Right cardiac atrium (tissue), 5 donors: ENCODE measurements around the gene TMEM115. TPM values are rescaled to one million over a fixed set of nuclear protein-coding genes. Genes with fewer than 3 reads are reported as not detected.

Experiments used
- ATAC-seq, 2 donors: fragments of 200-7000 bp; cut with Tn5 transposase; one replicate each; pipeline versions ENCODE4 v1.8.0 to v1.9.1; 2020; ENCODE audit warnings: moderate library complexity in 2 of 2, mild to moderate bottlenecking in 1 of 2
- DNase-seq, 3 donors: peaks; one replicate each; pipeline ENCODE4 v3.0.0-alpha.2; 2020
- H3K27ac ChIP-seq: one replicate; pipeline ENCODE4 v1.5.1; 2013; ENCODE audit warnings: mild to moderate bottlenecking, low read length, control low read depth, moderate library complexity
- H3K27me3 ChIP-seq: one replicate; pipeline ENCODE4 v1.6.1; 2013; ENCODE audit not compliant: control insufficient read depth, insufficient read depth
- H3K4me1 ChIP-seq: one replicate; pipeline ENCODE4 v1.6.1; 2013; ENCODE audit warnings: low read length; ENCODE audit not compliant: control insufficient read depth, insufficient read depth
- H3K4me3 ChIP-seq: one replicate; pipeline ENCODE4 v1.5.1; 2013; ENCODE audit warnings: low read length, control low read depth
- H3K9me3 ChIP-seq: one replicate; pipeline ENCODE4 v1.6.1; 2013; ENCODE audit warnings: low read length; ENCODE audit not compliant: control insufficient read depth
- WGBS: extraction: QIAGEN DNeasy Blood & Tissue Kit; methylation state at CpG from one replicate; pipeline ENCODE4 v1.1.7; 2013; 5-methylcytosine and 5-hydroxymethylcytosine counted together
- intact Hi-C, 4 donors: fragments of 100-400 bp; cut with DNase I; formaldehyde crosslinking; loops; one replicate each; pipeline versions ENCODE4 v1.11.0 to v1.14.0; 2022 to 2023
- long read RNA-seq, 4 donors: library from polyadenylated mRNA; unstranded; transcript quantifications; one replicate each; pipeline ENCODE4 v2.0.0, GENCODE V29; 2020 to 2021
- polyA plus RNA-seq: library from polyadenylated mRNA; stranded (reverse); fragments of 200-250 nt; gene quantifications from one replicate; pipeline ENCODE4 v1.2.3, GENCODE V29; 2013
- total RNA-seq, 4 donors: library from RNA; stranded (reverse); fragmentation: NEBNext Ultra II Directional; extraction: Animal tissue kit (Norgen Biotek cat#: 25700); gene quantifications; one replicate each; pipeline ENCODE4 v1.2.1, GENCODE V29; 2021
- donor health status: healthy with polysubstance abuse.
- donor health status: DM: no; HTN: yes; CAD: no.
- donor health status: DM: no; HTN: no; CAD: no.
- donor health status: DM: no; HTN: yes; CAD: no; lungs with severe emphysema.
- donor health status: DM: yes; HTN: yes; CAD: no.

Gene TMEM115, protein sequence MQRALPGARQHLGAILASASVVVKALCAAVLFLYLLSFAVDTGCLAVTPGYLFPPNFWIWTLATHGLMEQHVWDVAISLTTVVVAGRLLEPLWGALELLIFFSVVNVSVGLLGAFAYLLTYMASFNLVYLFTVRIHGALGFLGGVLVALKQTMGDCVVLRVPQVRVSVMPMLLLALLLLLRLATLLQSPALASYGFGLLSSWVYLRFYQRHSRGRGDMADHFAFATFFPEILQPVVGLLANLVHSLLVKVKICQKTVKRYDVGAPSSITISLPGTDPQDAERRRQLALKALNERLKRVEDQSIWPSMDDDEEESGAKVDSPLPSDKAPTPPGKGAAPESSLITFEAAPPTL
- total RNA-seq (10 to 100 TPM; 28.7 to 33.3 (median 31.7) TPM), polyA plus RNA-seq (32.5 TPM)
- long read RNA-seq, donor 1, transcript TMEM115-201 (2 exons, 2,197 nt), result major isoform, 109 of 113 reads
- long read RNA-seq, donor 1, partial matches to known transcripts, result 4 of 113 reads
- long read RNA-seq, donor 1, other reads (novel, unspliced or antisense), result 0 of 113 reads
- long read RNA-seq, donor 2, transcript TMEM115-201 (2 exons, 2,197 nt), result major isoform, 71 of 78 reads
- long read RNA-seq, donor 2, partial matches to known transcripts, result 6 of 78 reads
- long read RNA-seq, donor 2, other reads (novel, unspliced or antisense), result 1 of 78 reads
- long read RNA-seq, donor 3, transcript TMEM115-201 (2 exons, 2,197 nt), result major isoform, 278 of 281 reads
- long read RNA-seq, donor 3, partial matches to known transcripts, result 0 of 281 reads
- long read RNA-seq, donor 3, other reads (novel, unspliced or antisense), result 3 of 281 reads
- long read RNA-seq, donor 4, transcript TMEM115-201 (2 exons, 2,197 nt), result major isoform, 50 of 52 reads
- long read RNA-seq, donor 4, partial matches to known transcripts, result 1 of 52 reads
- long read RNA-seq, donor 4, other reads (novel, unspliced or antisense), result 1 of 52 reads

- H3K4me1 ChIP-seq, result peaks cover 24% of the 10 kb centered on the region
- peak within 1 kb of the TSS; percentile 67 for H3K4me3 ChIP-seq
- no peaks in the 10 kb centered on the region for H3K27me3 ChIP-seq
- ATAC-seq (peak; percentile 96 to 97), DNase-seq (peak; percentile 97 to 98 (median 97))
- intact Hi-C loops, result no loop called here
- no peaks in the 10 kb centered on the region for H3K9me3 ChIP-seq
- H3K27ac ChIP-seq, result peak within 1 kb of the TSS; percentile 88
- WGBS, result under 1% methylated on average over 64 of the region's 64 CpGs
Measured at GRCh38 chr3:50358911-50359759, at the start of gene TMEM115. Gene TMEM115, minus strand, starts transcription at chr3:50359521. Its CDS starts 458 bp downstream, at chr3:50359063.

DNA sequence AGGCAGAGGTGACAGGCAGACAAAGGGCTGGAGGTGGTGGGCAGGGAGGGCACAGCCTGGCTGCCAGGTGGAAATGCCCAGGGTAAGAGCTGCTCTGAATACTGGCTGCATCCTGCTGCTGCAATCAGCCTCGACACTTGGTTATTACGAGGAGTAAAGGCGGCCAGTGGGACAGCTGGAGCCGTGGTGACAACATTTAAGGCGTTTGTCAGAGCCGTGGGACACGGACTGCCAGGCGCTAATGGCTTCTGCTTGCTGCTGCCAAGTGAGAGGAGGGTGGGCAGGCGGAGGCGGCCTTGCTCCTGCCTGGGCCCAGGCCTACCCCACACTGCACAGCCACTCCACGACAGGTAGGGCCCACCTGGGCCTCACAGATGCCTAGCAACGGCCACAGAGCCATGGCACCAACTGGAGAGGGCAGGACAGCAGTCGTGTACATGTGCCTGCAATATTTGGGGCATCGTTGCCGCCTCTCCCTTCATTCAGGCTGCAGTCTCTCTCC is 49.2 kb upstream of the TMEM115 start:
- ATAC-seq, result no peak
- no peak for DNase-seq
- 67% methylated on average over 15 of the region's 15 CpGs for WGBS

GRCh38 chr3:50406487-50406886 is 47.2 kb upstream of the TMEM115 start:
- no peak for DNase-seq
- intact Hi-C loops, result no loop called here
- H3K9me3 ChIP-seq, result no peaks in the 10 kb centered on the region
- no peaks in the 10 kb centered on the region for H3K27me3 ChIP-seq
- ATAC-seq, result no peak
- WGBS, result 72% methylated on average over 1 of the region's 1 CpG
- no peak overlapping the region for H3K27ac ChIP-seq
- H3K4me3 ChIP-seq, result no peak overlapping the region
- H3K4me1 ChIP-seq, result no peaks in the 10 kb centered on the region

More for the DNA sequence above, 49.2 kb upstream of the TMEM115 start:
- Histone ChIP-seq H3K4me1 (no peaks in the 10 kb centered on the region), H3K27me3 (no peaks in the 10 kb centered on the region), H3K27ac (no peak overlapping the region), H3K4me3 (no peak overlapping the region), H3K9me3 (no peaks in the 10 kb centered on the region)
- intact Hi-C loops, result no loop called here

DNA sequence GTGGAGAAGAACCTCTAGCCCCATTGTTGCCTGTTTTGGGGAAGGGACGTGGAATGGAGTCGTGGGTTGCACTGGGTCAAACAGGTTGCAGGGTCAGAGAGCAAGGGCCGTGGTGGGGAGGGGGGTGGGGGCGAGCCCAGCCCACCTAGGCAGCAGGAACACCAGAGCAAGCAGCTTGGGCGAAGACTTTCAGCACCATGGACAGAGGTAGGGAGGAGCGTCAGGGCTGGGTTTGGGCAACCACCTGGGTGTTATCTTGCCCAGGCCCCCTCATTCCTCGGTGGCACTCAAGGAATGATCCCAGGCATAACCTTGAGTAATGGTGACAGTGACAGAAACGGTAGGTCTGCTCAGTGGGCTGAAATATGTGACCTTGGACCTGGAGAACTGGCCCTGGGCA is 45.9 kb upstream of the TMEM115 start:
- DNase-seq (no peak), ATAC-seq (no peak)
- WGBS, result 28% methylated on average over 8 of the region's 8 CpGs
- intact Hi-C loops, result no loop called here
- no peaks in the 10 kb centered on the region for H3K27me3 ChIP-seq
- no peak overlapping the region for H3K27ac ChIP-seq
- H3K4me3 ChIP-seq, result no peak overlapping the region
- no peaks in the 10 kb centered on the region for H3K4me1 ChIP-seq
- H3K9me3 ChIP-seq, result no peaks in the 10 kb centered on the region

DNA sequence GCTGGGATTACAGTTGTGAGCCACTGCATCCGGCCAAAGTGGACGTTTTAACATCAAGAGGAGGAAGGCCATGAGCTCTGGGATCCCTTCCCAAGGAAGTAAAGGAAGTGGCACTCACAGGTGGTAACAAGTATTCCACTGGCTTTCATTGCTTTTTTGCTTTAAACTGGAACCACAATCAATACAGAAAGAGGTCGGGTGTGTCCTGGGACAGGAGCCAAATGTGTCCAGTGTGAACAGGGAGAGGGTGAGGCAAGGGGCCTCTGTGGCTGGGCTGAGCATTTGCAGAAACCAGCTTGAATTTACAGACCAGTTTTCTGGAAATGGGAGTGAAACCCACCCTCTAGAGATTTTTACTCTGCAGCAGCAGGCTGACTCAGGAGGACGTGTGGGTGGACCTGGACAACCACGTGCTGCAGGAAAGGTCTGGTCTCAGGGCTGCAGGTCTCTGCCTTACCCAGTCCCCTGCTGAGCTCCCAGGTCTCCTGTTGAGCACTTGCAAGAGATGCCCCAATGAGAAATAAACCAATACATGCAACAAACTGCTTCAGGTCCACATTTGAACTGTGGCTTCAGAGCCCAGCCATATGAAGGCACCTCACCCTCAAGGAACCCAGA is 42.8 kb upstream of the TMEM115 start:
- Histone ChIP-seq H3K4me3 (no peak overlapping the region), H3K4me1 (no peaks in the 10 kb centered on the region), H3K9me3 (no peaks in the 10 kb centered on the region), H3K27me3 (no peaks in the 10 kb centered on the region), H3K27ac (no peak overlapping the region)
- DNase-seq (no peak), ATAC-seq (no peak)
- WGBS, result 40% methylated on average over 5 of the region's 5 CpGs
- intact Hi-C loops, result no loop called here

- Histone ChIP-seq H3K4me3 (no peak overlapping the region), H3K9me3 (no peaks in the 10 kb centered on the region), H3K4me1 (peaks cover 4% of the 10 kb centered on the region), H3K27ac (no peak overlapping the region), H3K27me3 (no peaks in the 10 kb centered on the region)
- no peak for DNase-seq
- intact Hi-C loops, result no loop called here
- 89% methylated on average over 10 of the region's 10 CpGs for WGBS
- no peak for ATAC-seq
Measured at GRCh38 chr3:50396502-50396901, 37.2 kb upstream of the TMEM115 start.

DNA sequence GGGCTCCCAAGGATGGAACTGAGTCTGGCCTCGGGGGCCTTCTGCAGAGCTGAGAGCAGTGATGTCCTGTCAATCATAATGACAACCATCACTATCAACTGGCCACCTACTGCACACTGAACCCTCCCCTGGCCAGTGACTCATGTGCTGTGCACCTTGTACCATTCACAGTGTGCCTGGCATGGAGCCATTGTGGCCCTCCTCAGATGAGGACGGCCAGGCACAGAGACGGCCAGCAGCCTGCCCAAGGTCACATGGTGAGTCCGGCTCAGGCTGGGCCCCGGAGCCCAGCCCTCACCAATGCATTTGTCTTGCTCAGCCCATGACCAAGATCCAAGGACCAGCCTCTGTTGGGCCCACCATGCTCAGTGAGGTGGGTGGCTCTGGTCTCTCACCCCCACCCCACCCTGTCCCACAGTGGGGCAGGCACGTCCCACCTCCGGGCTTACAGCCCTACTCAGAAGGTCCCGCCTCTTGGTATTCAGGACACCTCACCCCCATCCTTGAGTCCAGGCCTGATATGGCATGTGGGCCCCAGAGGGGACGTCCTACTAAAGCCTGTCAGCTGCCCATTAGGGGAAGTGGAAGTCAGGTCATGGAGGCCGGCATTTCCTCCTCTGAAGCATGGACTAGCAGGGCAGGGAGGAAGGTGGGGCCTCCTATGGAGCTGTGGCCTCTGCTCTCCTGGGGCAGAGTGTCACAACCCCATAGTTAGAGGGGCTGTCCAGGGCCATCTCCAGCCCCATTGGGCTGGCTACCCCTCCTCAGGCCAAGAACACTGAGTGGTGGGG is 35.9 kb upstream of the TMEM115 start:
- Histone ChIP-seq H3K27ac (no peak overlapping the region), H3K4me1 (peaks cover 11% of the 10 kb centered on the region), H3K27me3 (no peaks in the 10 kb centered on the region), H3K9me3 (no peaks in the 10 kb centered on the region), H3K4me3 (no peak overlapping the region)
- intact Hi-C loops, result no loop called here
- DNase-seq (no peak), ATAC-seq (no peak)
- WGBS, result 73% methylated on average over 10 of the region's 10 CpGs

DNA sequence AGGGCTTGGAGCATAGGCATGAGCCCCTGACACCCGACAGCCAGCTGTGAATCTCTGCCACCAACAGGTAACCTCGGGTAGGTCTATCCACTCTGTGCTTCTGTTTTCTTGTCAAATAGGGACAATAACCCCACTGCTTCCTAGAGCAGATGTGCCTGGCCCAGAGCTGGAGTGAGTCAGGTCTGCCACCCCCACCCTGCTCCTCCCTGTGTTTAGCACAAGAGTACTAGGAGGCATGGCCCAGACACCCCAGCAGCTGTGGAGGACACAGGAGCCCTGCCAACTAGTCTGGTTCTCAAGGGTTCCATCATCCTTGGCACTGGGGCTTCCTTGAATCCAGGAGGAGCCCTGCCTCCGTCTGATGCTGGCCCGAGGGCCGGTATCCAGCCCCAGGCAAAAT is 33.7 kb upstream of the TMEM115 start:
- intact Hi-C loops, result no loop called here
- Histone ChIP-seq H3K9me3 (no peaks in the 10 kb centered on the region), H3K4me1 (peaks cover 11% of the 10 kb centered on the region), H3K4me3 (no peak overlapping the region), H3K27ac (no peak overlapping the region), H3K27me3 (no peaks in the 10 kb centered on the region)
- ATAC-seq (no peak), DNase-seq (no peak)
- WGBS, result 79% methylated on average over 5 of the region's 5 CpGs

DNA sequence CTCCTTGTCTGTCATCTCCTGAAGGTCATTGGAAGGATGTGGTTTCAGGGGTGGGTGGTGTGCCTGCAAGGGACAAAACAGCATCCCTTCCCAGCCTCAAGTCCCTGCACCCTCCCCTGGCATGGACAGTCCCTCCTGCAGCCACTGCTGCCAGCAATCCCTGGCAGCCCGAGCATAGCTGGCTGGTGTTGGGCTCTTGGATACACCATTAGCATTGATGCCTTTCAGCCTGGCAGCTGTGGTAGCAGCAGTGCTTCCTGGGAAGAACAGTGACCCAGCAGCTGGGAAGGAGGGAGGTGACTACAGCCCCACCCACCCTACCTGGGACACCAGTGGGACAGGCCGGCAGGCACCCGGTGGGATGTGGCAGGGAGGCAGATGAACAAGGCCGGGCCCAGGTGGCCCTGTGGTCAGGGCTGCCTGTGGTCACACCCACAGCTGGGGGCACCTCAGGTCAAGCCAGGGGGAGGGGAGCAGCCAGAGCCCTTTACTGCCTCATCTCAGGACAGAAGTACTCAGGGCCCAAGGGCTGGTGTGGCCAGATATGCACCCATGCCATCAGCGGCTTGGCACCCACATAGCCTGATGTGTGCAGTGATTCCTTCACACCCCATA is 32.9 kb upstream of the TMEM115 start:
- peak in 1 of 3 donors; percentile 71 for DNase-seq
- ATAC-seq, result peak; percentile 38 to 56
- no peaks in the 10 kb centered on the region for H3K27me3 ChIP-seq
- peaks cover 11% of the 10 kb centered on the region for H3K4me1 ChIP-seq
- no peak overlapping the region for H3K4me3 ChIP-seq
- WGBS, result 74% methylated on average over 5 of the region's 5 CpGs
- H3K27ac ChIP-seq, result peak overlapping the region; percentile 53
- H3K9me3 ChIP-seq, result no peaks in the 10 kb centered on the region
- intact Hi-C loops, result no loop called here
